ENCODE measurements around the gene CDK6. TPM values are rescaled to one million over a fixed set of nuclear protein-coding genes. Genes with fewer than 3 reads are reported as not detected.

Gene CDK6
- total RNA-seq, 1 donor from 2014 or later, result 254 TPM

- Mint-ChIP-seq H3K36me3 (ENCODE audit: low read depth) (peaks cover 67% of the 10 kb centered on the region), H3K27ac (peak overlapping the region; percentile 20), H3K4me1 (ENCODE audit: low read depth) (peaks cover 77% of the 10 kb centered on the region), H3K27me3 (ENCODE audit: low read depth) (no peaks in the 10 kb centered on the region), H3K4me3 (ENCODE audit: low read depth) (no peak overlapping the region), H3K9me3 (peaks cover 36% of the 10 kb centered on the region)
- no peak for DNase-seq (ENCODE audit: low spot score)
- intact Hi-C loops (cut with micrococcal nuclease), result loop anchor here (2.0 to 5.0 kb wide), 3 partner anchors 323 to 488 kb away; partner anchors contain the start of gene SAMD9
Measured at GRCh38 chr7:92629779-92630178, 206.6 kb downstream of the CDK6 start.

GRCh38 chr7:92627956-92628355, 208.4 kb downstream of the CDK6 start:
- intact Hi-C loops (cut with micrococcal nuclease), result no loop called here

GRCh38 chr7:92626281-92626809, 210.0 kb downstream of the CDK6 start:
- intact Hi-C loops (cut with micrococcal nuclease), result no loop called here
- Mint-ChIP-seq H3K27me3 (ENCODE audit: low read depth) (no peaks in the 10 kb centered on the region), H3K4me1 (ENCODE audit: low read depth) (peaks cover 80% of the 10 kb centered on the region), H3K4me3 (ENCODE audit: low read depth) (no peak overlapping the region), H3K36me3 (ENCODE audit: low read depth) (peaks cover 91% of the 10 kb centered on the region), H3K9me3 (peaks cover 46% of the 10 kb centered on the region), H3K27ac (peak overlapping the region; percentile 89)
- no peak for DNase-seq (ENCODE audit: low spot score)

More at GRCh38 chr7:92627956-92628355, 208.4 kb downstream of the CDK6 start:
- Mint-ChIP-seq H3K9me3 (peaks cover 42% of the 10 kb centered on the region), H3K27ac (no peak overlapping the region), H3K36me3 (ENCODE audit: low read depth) (peaks cover 81% of the 10 kb centered on the region), H3K4me1 (ENCODE audit: low read depth) (peaks cover 78% of the 10 kb centered on the region), H3K4me3 (ENCODE audit: low read depth) (no peak overlapping the region), H3K27me3 (ENCODE audit: low read depth) (no peaks in the 10 kb centered on the region)
- no peak for DNase-seq (ENCODE audit: low spot score)

GRCh38 chr7:92625617-92626016, 210.8 kb downstream of the CDK6 start:
- Mint-ChIP-seq H3K36me3 (ENCODE audit: low read depth) (peaks cover 88% of the 10 kb centered on the region), H3K4me3 (ENCODE audit: low read depth) (peak overlapping the region; percentile 14), H3K27me3 (ENCODE audit: low read depth) (no peaks in the 10 kb centered on the region), H3K9me3 (peaks cover 46% of the 10 kb centered on the region), H3K4me1 (ENCODE audit: low read depth) (peaks cover 80% of the 10 kb centered on the region), H3K27ac (peak overlapping the region; percentile 87)
- intact Hi-C loops (cut with micrococcal nuclease), result loop anchor here (1.0 to 2.0 kb wide), 4 partner anchors 39 to 188 kb away; no protein-coding TSS in a partner anchor
- DNase-seq (ENCODE audit: low spot score), result no peak

GRCh38 chr7:92624298-92624996, 211.9 kb downstream of the CDK6 start:
- peaks cover 77% of the 10 kb centered on the region for H3K4me1 Mint-ChIP-seq (ENCODE audit: low read depth)
- intact Hi-C loops (cut with micrococcal nuclease), result loop anchor here (2.0 kb wide), 1 partner anchor 84 kb away; no protein-coding TSS in a partner anchor
- H3K4me3 Mint-ChIP-seq (ENCODE audit: low read depth), result no peak overlapping the region

GRCh38 chr7:92623544-92623943, 212.8 kb downstream of the CDK6 start:
- H3K9me3 Mint-ChIP-seq, result peaks cover 30% of the 10 kb centered on the region
- H3K27me3 Mint-ChIP-seq (ENCODE audit: low read depth), result no peaks in the 10 kb centered on the region
- no peak for DNase-seq (ENCODE audit: low spot score)
- no peak overlapping the region for H3K4me3 Mint-ChIP-seq (ENCODE audit: low read depth)
- peak overlapping the region; percentile 69 for H3K27ac Mint-ChIP-seq
- H3K36me3 Mint-ChIP-seq (ENCODE audit: low read depth), result peaks cover 74% of the 10 kb centered on the region
- intact Hi-C loops (cut with micrococcal nuclease), result no loop called here
- H3K4me1 Mint-ChIP-seq (ENCODE audit: low read depth), result peaks cover 69% of the 10 kb centered on the region

More at GRCh38 chr7:92624298-92624996, 211.9 kb downstream of the CDK6 start:
- Mint-ChIP-seq H3K9me3 (peaks cover 38% of the 10 kb centered on the region), H3K27me3 (ENCODE audit: low read depth) (no peaks in the 10 kb centered on the region), H3K36me3 (ENCODE audit: low read depth) (peaks cover 81% of the 10 kb centered on the region), H3K27ac (peak overlapping the region; percentile 87)
- DNase-seq (ENCODE audit: low spot score), result no peak

GRCh38 chr7:92622685-92623084, 213.7 kb downstream of the CDK6 start:
- Mint-ChIP-seq H3K4me1 (ENCODE audit: low read depth) (peaks cover 69% of the 10 kb centered on the region), H3K27me3 (ENCODE audit: low read depth) (no peaks in the 10 kb centered on the region), H3K4me3 (ENCODE audit: low read depth) (peak overlapping the region; percentile 27), H3K9me3 (peaks cover 22% of the 10 kb centered on the region), H3K27ac (peak overlapping the region; percentile 87), H3K36me3 (ENCODE audit: low read depth) (peaks cover 73% of the 10 kb centered on the region)
- no peak for DNase-seq (ENCODE audit: low spot score)
- intact Hi-C loops (cut with micrococcal nuclease), result no loop called here

GRCh38 chr7:92622030-92622429, 214.3 kb downstream of the CDK6 start:
- Mint-ChIP-seq H3K27me3 (ENCODE audit: low read depth) (no peaks in the 10 kb centered on the region), H3K4me1 (ENCODE audit: low read depth) (peaks cover 63% of the 10 kb centered on the region), H3K36me3 (ENCODE audit: low read depth) (peaks cover 73% of the 10 kb centered on the region), H3K27ac (peak overlapping the region; percentile 87), H3K4me3 (ENCODE audit: low read depth) (no peak overlapping the region), H3K9me3 (peaks cover 17% of the 10 kb centered on the region)
- DNase-seq (ENCODE audit: low spot score), result no peak
- intact Hi-C loops (cut with micrococcal nuclease), result no loop called here

- H3K4me1 Mint-ChIP-seq (ENCODE audit: low read depth), result peaks cover 62% of the 10 kb centered on the region
- DNase-seq (ENCODE audit: low spot score), result no peak
- H3K27ac Mint-ChIP-seq, result peak overlapping the region; percentile 87
- peaks cover 73% of the 10 kb centered on the region for H3K36me3 Mint-ChIP-seq (ENCODE audit: low read depth)
- peak overlapping the region; percentile 37 for H3K4me3 Mint-ChIP-seq (ENCODE audit: low read depth)
- H3K27me3 Mint-ChIP-seq (ENCODE audit: low read depth), result no peaks in the 10 kb centered on the region
- intact Hi-C loops (cut with micrococcal nuclease), result loop anchor here (1.0 kb wide), 6 partner anchors 10 to 434 kb away; no protein-coding TSS in a partner anchor
- peaks cover 16% of the 10 kb centered on the region for H3K9me3 Mint-ChIP-seq
Measured at GRCh38 chr7:92621561-92622023, 214.8 kb downstream of the CDK6 start.

GRCh38 chr7:92621026-92621540, 215.3 kb downstream of the CDK6 start:
- peak overlapping the region; percentile 87 for H3K27ac Mint-ChIP-seq
- H3K4me3 Mint-ChIP-seq (ENCODE audit: low read depth), result peak overlapping the region; percentile 37
- DNase-seq (ENCODE audit: low spot score), result peak; percentile 73
- no peaks in the 10 kb centered on the region for H3K27me3 Mint-ChIP-seq (ENCODE audit: low read depth)
- H3K36me3 Mint-ChIP-seq (ENCODE audit: low read depth), result peaks cover 73% of the 10 kb centered on the region
- H3K9me3 Mint-ChIP-seq, result peaks cover 13% of the 10 kb centered on the region
- intact Hi-C loops (cut with micrococcal nuclease), result loop anchor here (1.0 kb wide), 6 partner anchors 10 to 434 kb away; no protein-coding TSS in a partner anchor
- H3K4me1 Mint-ChIP-seq (ENCODE audit: low read depth), result peaks cover 57% of the 10 kb centered on the region

GRCh38 chr7:92615861-92616260, 220.5 kb downstream of the CDK6 start:
- no peaks in the 10 kb centered on the region for H3K27me3 Mint-ChIP-seq (ENCODE audit: low read depth)
- DNase-seq (ENCODE audit: low spot score), result no peak
- intact Hi-C loops (cut with micrococcal nuclease), result no loop called here
- peaks cover 70% of the 10 kb centered on the region for H3K36me3 Mint-ChIP-seq (ENCODE audit: low read depth)
- H3K4me3 Mint-ChIP-seq (ENCODE audit: low read depth), result no peak overlapping the region
- no peaks in the 10 kb centered on the region for H3K9me3 Mint-ChIP-seq
- H3K27ac Mint-ChIP-seq, result peak overlapping the region; percentile 50
- peaks cover 38% of the 10 kb centered on the region for H3K4me1 Mint-ChIP-seq (ENCODE audit: low read depth)

- Mint-ChIP-seq H3K4me3 (ENCODE audit: low read depth) (no peak overlapping the region), H3K9me3 (no peaks in the 10 kb centered on the region), H3K27ac (peak overlapping the region; percentile 61), H3K36me3 (ENCODE audit: low read depth) (peaks cover 77% of the 10 kb centered on the region), H3K4me1 (ENCODE audit: low read depth) (peaks cover 43% of the 10 kb centered on the region), H3K27me3 (ENCODE audit: low read depth) (no peaks in the 10 kb centered on the region)
- no peak for DNase-seq (ENCODE audit: low spot score)
- intact Hi-C loops (cut with micrococcal nuclease), result no loop called here
Measured at GRCh38 chr7:92614660-92615174, 221.7 kb downstream of the CDK6 start.
